Hematopoietic multipotent progenitor cell treated with erythropoietin and hydrocortisone succinate and interleukin-3 and kit ligand, for 8 days (in vitro differentiated cells): ENCODE data around the gene CEP250.
"Not testable (repeated sequence)": the region's sequence is repeated elsewhere in the genome, so short reads cannot be mapped to it uniquely, and the experiment has no call there.

Source experiments
- DNase-seq: peaks from one replicate; pipeline ENCODE4 v3.0.0-alpha.2; 2015

Gene CEP250

GRCh38 chr20:35454881-35455609, at the start of gene CEP250:
Gene CEP250 (plus strand): TSS chr20:35455598. CDS start chr20:35462368, 6,770 bp downstream.
- DNase-seq, result peak; percentile 96

DNA sequence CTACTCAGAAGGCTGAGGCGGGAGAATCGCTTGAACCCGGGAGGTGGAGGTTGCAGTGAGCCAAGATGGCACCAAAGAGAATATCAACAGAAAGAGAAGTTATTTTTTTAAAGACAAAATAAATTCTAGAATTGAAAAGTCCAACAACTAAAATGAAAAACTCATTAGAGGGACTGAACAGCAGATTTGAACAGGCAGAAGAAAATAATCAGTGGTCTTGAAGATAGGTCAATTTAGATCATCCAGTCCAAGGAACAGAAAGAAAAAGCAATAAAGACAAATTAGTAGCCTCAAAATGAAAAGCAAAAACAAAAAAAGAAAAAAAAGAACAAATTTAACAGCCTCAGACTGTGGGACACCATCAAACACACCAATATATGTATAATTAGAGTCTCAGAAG, 49.6 kb upstream of the CEP250 start:
- DNase-seq, result no peak

- DNase-seq, result no peak
These were observed 47.1 kb upstream of the CEP250 start for GRCh38 chr20:35408270-35408669.

GRCh38 chr20:35409542-35409941, 45.9 kb upstream of the CEP250 start:
- no peak for DNase-seq

GRCh38 chr20:35410613-35411012, 44.8 kb upstream of the CEP250 start:
- no peak for DNase-seq

DNA sequence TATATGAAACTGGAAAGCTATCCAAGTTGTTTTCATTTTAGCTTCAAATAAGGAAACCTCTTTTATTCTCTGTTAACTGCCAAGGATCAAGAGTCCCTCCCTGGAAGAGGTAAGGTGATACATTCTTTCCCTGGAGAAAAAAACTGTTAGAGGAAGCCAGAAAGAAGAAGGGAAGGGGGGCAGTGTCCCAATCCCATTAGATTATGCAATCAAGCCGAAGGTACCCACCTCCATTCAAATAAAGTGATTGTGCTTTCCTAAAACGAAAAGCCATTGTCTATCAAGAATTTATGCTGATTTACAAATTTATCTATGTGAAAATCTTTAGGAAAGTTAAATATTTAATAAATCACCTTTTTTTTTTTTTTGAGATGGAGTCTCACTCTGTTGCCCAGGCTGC, 34.1 kb upstream of the CEP250 start:
- DNase-seq, result no peak

- no peak for DNase-seq
These were observed 23.6 kb upstream of the CEP250 start for GRCh38 chr20:35431621-35432429.

DNA sequence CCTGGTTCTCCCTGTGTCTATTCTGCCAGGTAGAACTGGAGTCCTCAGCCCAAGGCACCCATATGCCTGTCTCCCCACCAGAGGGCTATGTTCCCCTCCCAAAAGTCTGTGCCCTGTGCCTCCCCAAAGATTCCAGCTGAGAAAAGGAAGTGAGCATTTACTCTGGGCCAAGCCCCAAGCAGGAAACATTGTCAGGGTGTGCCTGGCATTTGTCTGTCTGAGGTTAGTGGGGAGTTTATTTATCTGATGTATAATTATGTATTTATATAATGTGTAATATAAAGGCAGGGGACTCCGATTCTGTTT, 23.0 kb upstream of the CEP250 start:
- no peak for DNase-seq

- no peak for DNase-seq
These were observed 22.1 kb upstream of the CEP250 start for GRCh38 chr20:35433337-35433736.

DNA sequence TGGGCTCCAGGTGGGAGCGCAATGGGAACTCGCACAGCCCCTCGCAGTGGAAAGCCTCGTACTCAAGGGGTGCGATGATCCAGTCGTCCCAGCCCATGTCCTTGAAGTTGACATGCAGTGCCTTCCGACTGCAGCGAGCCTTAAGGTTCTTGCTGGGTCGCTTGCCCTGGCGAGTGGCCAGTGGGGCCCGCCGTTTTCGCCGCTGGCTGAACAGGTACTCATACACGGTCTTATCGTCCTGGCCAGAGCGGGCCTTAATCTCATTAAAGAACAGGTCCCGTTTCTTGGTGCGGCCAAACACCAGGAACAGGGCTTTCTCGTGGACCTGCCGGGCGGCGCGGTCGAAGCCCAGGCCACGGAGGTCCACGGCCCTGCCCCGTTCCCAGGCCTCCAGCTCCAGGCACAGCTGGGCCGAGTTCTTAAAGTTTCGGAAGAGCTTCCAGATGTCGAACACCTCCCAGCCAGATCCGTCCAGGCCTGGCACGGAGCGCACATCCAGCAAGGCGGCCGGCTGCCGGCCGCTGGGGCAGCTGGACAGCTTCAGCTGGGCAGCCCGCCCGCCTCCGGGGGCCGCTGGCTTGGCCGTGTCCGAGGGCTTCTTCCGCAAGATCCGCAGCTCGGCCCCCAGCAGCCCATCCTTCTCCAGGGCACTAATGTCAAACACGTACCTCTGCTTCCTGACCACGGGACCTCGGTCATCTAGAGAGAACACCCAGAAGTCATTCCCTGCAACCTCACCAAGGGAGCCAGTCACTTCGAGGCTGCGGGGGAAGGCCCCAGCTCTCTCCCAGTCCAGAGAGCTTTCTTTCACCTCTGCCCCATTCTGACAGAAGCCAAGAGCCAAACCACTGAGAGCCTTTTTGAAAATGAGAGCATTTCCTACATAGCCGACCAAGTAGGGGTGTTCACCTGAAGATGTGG, 21.1 kb upstream of the CEP250 start:
- DNase-seq, result no peak

DNA sequence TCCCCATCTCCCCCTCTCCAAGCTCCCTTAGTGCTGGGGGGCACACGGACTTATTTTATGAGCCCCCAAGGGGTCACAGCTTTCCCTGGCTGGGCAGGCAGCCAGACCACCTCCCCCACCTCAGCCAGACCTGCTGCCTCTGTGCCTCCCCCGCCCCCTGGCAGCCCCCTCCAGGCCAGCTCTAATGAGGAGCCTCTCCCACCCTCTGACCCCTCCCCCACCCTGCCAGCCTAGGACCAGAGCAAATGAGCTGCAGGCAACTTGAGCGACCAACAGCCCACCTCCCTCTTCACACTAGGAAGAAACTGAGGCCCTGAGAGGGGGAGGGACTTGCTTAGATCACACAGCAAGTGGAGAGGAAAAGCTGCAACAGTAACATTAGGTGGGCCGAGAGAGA, 19.2 kb upstream of the CEP250 start:
- DNase-seq, result no peak

DNA sequence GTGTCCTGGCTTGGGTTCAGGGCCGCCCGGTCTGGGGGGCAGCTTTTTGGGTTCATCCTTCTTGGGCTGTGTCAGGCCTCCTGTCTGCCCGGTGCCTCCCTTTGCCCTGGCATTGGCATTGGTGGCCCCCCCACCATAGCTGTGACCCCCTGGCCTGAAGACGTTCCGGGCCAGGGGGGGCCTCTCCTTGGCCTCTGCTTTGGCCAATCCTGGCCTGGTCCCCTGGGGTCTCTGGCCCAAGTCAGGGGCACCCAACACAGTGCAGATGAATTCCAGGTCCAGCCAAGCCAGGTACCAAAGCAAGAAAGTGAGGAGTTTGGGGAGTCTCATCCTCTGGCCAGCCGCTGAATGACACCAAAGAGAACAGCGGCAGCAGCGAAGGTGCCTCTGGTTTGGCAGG, 17.8 kb upstream of the CEP250 start:
- no peak for DNase-seq

DNA sequence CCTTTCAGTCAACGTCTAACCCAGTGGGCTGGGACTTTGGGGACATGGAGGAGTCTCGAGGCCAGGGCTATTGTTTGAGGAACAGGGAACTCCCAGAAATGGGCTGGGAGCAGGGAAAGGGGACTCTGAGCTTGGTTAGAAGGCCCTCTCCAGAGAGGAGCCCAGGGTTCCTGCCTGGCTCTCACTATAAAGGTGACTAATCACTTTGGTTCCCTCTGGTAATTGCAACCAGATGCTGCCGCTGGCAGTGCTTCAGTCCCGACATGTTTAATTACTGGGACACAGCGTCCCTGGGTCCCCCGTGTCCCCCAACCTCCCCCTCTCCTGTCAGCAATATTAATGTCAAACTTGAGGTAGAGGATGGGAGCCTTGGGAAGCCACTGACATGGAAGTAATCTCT, 12.4 kb upstream of the CEP250 start:
- DNase-seq, result no peak

DNA sequence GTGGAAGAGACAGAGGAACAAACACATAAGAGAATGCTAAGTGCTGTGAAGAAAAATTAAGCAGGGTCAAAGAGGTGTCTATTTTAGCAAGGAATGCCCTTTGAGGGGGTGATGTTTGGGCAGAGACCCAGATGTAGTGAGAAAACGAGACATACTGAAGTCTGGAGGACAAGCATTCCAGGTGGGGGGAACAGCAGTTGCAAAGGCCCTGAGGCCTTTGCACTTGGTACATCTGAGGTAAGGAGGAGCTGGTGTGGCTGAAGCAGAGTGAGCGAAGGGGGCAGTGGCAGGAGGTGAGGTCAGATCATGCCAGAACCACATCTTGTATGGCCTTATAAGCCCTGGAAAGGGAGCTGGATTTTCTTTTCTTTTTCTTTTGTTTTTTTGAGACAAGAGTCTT, 11.2 kb upstream of the CEP250 start:
- no peak for DNase-seq

DNA sequence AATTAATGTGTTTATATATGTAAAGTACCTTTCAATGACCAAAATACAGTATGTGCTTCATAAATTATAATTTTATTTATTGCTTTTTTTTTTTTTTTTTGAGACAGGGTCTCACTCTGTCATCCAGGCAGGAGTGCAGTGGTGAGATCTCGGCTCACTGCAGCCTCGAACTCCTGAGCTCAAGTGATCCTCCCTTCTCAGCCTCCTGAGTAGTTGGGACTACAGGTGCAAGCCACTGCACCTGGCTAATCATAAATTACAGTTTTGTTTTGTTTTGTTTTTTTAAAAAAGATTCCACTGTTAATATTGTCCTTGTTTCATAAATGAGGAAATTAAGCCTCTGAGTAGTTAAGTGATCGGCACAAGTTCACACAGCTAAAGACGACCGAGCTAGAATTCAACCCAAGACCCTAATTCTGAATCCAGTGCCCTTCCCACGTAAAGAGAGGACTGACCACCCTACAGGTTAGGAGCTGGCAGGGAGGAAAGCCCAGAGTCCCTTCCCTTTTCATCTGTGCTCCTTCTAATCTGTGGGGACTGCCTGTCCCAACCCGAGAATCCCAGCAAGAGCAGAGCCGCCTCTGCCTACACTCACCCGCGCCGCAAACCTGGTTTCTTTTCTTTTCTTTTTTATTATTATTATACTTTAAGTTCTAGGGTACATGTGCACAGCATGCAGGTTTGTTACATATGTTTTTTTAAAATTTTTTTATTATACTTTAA, 8.9 kb upstream of the CEP250 start:
- no peak for DNase-seq

- peak; percentile 91 for DNase-seq
These were observed 8.2 kb upstream of the CEP250 start for GRCh38 chr20:35447082-35447789.

- no peak for DNase-seq
These were observed 6.5 kb upstream of the CEP250 start for GRCh38 chr20:35448788-35449373.

GRCh38 chr20:35449855-35450254, 5.5 kb upstream of the CEP250 start:
- not testable (repeated sequence) for DNase-seq

DNA sequence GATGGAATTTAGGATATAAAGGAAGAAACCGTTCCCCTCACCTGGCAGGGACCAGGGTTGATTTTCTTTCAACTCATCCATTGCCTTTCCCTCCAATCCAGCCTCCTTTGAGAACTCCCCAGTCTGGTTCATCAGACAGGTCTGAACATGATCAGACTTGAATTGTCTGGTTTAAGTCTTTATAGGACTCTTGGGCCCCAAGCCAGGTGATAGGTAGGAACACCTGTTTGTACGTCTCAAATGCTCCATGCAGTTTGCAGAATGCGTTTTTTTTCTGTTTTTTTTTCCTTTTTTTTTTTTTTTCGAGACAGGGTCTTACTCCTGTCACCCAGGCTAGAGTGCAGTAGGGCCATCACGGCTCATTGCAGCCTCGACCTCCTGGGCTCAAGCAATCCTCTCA, 4.1 kb upstream of the CEP250 start:
- DNase-seq, result no peak

- no peak for DNase-seq
These were observed 1.8 kb upstream of the CEP250 start for GRCh38 chr20:35453647-35454046.

GRCh38 chr20:35456700-35457099, 1.3 kb downstream of the CEP250 start:
- DNase-seq, result not testable (repeated sequence)

DNA sequence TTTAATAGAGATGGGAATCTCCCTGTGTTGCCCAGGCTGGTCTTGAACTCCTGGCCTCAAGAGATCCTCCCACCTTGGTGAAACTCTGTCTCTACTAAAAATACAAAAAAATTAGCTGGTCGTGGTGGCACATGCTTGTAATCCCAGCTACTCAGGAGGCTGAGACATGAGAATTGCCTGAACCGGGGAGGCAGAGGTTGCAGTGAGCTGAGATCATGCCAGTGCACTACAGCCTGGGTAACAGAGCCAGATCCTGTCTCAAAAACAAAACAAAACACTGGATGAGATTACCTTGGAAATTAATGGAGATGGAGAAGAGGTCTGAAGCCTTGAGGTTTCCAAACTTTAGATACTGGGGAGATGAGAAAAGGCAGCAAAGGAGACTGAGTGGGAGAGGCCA, 2.1 kb downstream of the CEP250 start:
- DNase-seq, result not testable (repeated sequence)
